CD4-positive, alpha-beta T cell treated with Interleukin-21 for 1 hour (primary cell): Measurements from ENCODE around the gene TTC27.
"Not testable (repeated sequence)": the region's sequence is repeated elsewhere in the genome, so short reads cannot be mapped to it uniquely, and the experiment has no call there.

Experiments used
- DNase-seq: peaks from one replicate; pipeline ENCODE4 v3.0.0-alpha.2; 2020

TTC27 gene

DNA sequence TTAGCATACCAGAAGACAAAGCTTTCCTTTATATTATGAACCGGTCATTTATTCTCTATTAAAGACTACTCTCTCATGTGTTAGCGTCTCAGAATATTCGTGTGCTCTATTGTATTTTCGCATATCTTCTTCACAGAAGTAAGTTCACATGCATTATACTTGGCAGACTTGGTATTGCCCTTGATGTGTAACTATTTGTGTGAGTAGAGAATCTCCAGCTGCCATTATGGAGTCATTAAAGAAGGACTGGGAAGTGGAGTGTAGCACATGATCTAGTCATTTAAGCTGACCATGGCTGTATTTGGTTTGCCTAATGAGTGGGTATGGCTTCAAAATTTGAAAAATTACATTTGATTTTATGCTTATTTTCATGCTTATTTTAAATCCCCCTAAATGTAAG is 92.9 kb downstream of the TTC27 start:
- no peak for DNase-seq

GRCh38 chr2:32721376-32721775 is 93.5 kb downstream of the TTC27 start:
- DNase-seq: no peak

- no peak for DNase-seq
These were observed 95.7 kb downstream of the TTC27 start for GRCh38 chr2:32723467-32724079.

- not testable (repeated sequence) for DNase-seq
These were observed 98.8 kb downstream of the TTC27 start for GRCh38 chr2:32726678-32727077.

DNA sequence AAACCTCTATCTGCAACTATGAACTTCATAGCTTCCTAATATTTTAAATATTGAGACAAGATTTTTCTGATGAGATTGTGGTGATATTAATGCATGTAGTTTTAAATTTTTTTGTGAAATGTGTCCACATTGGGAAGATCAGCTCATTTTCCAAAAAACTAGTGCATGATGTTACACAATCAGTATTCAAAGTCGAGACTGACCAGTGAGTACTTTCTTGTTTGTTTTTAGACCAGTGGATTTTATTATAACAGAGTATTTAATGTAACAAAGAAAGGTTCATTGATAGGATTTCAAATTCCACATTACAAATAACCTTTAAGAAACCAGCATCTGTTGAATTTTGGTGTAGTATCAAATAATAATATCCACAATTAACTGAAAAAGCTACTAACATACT is 99.3 kb downstream of the TTC27 start:
- no peak for DNase-seq

GRCh38 chr2:32730958-32731357 is 103.1 kb downstream of the TTC27 start:
- DNase-seq: not testable (repeated sequence)

GRCh38 chr2:32732120-32732519 is 104.3 kb downstream of the TTC27 start:
- DNase-seq: no peak

- no peak for DNase-seq
These were observed 105.1 kb downstream of the TTC27 start for GRCh38 chr2:32732912-32733472.

GRCh38 chr2:32735348-32735747 is 107.5 kb downstream of the TTC27 start:
- no peak for DNase-seq

GRCh38 chr2:32738939-32739338 is 111.1 kb downstream of the TTC27 start:
- no peak for DNase-seq

DNA sequence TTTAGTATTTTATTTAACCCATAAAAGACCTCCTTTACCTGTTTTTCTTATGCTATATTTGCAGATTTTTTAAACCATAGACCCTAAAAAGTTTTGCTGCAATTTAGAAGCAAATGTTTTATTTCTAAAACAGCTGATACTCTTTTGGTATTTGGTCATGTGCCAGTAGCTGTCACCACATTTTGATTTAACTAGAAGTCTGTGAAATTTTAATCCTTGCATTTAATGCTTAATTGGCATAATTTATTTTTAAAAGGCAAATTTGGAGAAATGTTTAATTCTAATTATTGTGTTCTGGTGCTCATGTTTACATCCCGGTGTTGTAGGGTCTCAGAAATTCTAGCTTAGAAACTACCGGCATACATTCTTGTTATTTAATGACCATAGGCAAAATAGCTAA is 111.8 kb downstream of the TTC27 start:
- no peak for DNase-seq

GRCh38 chr2:32741575-32741974 is 113.7 kb downstream of the TTC27 start:
- DNase-seq: no peak

- no peak for DNase-seq
These were observed 114.5 kb downstream of the TTC27 start for GRCh38 chr2:32742376-32742775.

- DNase-seq: no peak
These were observed 115.8 kb downstream of the TTC27 start for GRCh38 chr2:32743480-32744236.

GRCh38 chr2:32745191-32745590 is 117.3 kb downstream of the TTC27 start:
- DNase-seq: no peak

DNA sequence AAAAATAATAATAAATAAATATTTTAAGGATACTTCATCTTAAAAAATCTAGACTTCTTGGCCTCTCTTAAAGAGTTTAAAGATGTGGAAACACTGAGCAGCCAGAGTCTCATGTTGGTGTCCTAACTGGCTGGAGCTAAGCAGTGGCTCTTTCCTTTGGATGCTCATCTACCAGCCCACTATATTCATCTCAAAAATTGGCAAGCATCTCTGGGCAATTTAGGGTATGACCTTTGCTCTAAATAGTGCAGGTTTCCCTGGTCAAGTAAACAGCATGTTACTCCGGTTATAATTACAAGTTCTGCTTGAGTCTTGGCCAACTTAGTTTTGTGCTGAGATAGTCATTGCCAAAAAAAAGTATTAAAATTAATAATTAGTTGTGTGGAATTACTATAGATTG is 117.8 kb downstream of the TTC27 start:
- no peak for DNase-seq

- DNase-seq: no peak
These were observed 118.8 kb downstream of the TTC27 start for GRCh38 chr2:32746669-32747068.

- no peak for DNase-seq
These were observed 120.3 kb downstream of the TTC27 start for GRCh38 chr2:32748158-32748557.

DNA sequence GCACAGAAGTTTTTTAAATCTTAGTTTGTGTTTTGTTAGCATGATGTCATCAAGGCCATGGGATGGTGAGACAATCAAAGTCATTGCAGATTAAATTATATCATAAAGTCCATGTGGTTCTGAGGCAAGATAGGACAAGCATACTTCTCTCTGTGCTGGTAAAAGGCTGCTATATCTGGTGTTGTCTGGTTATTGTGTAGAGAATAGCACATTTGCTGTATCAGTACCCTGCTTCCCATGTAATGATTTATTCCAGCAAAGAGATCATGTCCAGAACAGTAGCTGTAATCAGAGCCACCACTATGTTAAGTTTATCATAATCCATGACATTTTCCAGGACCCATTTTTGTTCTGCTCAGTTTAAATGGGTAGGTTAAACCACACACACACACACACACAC is 123.0 kb downstream of the TTC27 start:
- DNase-seq: no peak

DNA sequence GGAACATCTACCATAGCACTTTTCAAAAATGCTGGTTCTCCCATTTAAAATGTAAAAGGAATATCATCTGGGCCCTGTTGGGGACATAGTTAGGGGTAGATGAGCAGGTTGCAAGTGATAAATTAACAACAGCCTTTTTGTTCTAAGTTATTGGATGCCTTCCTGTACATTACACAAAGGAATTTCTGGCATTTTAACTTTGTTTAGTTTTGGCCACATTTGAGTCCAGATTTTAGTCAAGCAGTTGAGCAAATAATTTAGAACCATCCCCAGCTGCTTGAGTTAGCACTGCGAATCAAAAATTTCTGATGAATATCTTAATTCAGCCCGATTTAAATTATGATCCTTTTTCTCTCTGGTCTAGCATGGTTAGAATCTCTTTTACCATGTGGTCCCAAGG is 124.4 kb downstream of the TTC27 start:
- no peak for DNase-seq

DNA sequence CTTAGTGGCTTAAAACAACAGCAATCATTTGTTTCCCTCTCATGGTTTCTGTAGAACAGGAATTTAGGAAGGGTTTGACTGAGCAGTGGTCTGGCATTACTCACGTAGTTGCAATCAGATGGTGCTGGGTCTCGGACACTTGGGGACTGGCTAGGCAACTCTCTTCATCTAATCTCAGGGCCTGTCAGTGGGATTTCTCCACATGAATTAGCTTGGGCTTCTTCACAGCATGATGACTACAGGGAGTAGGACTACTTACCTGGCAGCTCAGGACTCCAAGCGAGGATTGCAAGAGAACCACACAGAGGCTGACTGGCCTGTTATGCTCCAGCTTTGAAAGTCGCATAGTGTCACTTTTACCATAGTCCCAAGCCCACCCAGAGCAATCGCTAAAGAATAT is 125.1 kb downstream of the TTC27 start:
- no peak for DNase-seq

- DNase-seq: not testable (repeated sequence)
These were observed 126.8 kb downstream of the TTC27 start for GRCh38 chr2:32754676-32755075.

DNA sequence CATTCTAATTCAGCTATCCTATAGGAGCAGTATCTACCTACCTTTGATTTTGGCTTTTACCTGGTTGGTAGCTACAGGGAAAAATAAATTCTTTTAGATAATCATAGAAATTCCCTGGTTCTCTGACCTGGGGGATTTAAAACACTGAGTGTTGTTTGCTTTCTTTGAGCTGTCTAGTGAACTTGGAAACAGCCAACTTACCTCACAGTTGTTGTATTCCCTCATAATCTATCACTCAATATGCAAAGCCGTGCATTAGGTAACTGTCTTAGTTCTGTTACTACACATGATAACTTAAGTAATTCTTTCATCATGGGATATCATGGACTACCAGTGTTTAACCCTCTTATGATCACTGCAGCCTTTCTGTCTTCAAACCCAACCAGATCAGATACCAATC is 127.8 kb downstream of the TTC27 start:
- no peak for DNase-seq

DNA sequence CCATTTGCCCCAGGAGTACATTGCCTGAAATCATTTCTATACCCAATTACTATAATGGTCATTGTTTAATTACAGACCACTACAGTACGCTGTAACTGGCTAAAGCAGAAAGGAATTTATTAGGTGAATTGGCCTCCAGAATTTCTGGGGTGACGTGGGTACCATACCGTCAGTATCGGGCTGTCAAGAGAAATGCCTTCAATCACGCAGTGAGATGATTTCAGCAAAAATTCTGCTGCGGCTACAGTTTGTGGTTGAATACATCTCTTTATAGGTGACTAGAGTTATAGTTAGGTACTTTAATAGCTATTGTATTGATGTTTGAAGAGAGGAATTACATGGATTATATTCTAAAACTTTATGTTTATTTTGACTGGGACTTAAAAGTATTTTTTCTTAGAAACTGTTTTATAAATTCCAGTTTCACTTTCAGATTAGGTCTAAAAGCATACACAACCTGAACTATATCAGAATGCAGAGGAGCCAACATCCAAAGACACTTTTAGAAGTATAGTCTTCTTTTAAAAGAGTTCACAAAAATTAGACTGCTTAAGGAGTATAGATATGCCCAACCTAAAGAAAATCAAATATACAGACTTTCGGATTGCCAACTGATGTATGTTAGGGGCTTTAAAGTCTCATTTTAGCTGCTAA is 128.4 kb downstream of the TTC27 start:
- peak; percentile 29 for DNase-seq
